ENCODE data around the gene KRT86. TPM values are rescaled to one million over a fixed set of nuclear protein-coding genes. Genes with fewer than 3 reads are reported as not detected.

KRT86 gene
- total and polyA plus RNA-seq, 2 of the 13 experiments (the other 11 are each of a cell fraction or from before 2014, with no cell fraction given), result not detected

DNA sequence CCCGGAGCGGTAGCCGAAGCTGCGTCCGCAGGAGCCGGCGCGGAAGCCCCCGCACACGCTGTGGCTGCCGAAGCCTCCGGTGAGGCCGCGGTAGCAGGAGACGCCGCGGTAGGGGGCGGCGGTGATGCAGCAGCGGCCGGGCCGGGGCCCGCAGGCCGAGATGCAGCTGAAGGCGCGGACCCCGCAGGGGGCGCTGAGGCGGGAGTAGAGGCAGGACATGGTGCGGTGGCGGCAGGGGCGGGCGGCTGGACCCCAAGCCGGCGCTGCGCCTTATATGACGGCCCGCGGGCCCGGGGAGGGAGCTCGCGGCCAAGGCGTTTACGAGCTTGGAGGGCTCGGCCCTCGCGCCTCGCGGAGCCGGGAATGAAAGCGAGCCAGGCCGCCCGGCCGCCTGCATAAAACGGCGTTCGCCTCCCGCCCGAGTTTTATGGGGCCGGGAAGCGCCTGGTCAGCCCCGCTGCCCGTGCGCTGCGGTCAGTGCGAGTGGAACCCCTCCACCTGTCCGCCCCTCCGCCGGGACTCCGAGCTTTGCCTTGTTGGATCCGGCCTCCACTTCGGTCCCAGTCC, 16.0 kb upstream of the KRT86 start:
- H3K4me3 ChIP-seq (replicated peaks in 1 of 3; ENCODE audit: insufficient read depth in 1 of 3, low read depth in 2 of 3, low read length in 3 of 3), result no peak overlapping the region
- ChIA-PET POLR2A (no interaction called here), CTCF (ENCODE audit: low intra/inter-chr PET ratio, low total read pairs) (no interaction called here)
- H3K27me3 ChIP-seq (ENCODE audit: control insufficient read depth in 1 of 2, insufficient read depth in 2 of 2, low read length in 2 of 2), result peaks cover 1 to 29% of the 10 kb centered on the region in 2 experiments; a peak in 4 of 5 replicates
- no peaks in the 10 kb centered on the region for H4K20me1 ChIP-seq (ENCODE audit: insufficient read depth, low read length)
- no peaks in the 10 kb centered on the region for H3K79me2 ChIP-seq (ENCODE audit: insufficient read depth, low read length)
- ATAC-seq (no peak), DNase-seq (ENCODE audit: low spot score) (no peak), FAIRE-seq (no peak)
- intact Hi-C loops (cut with micrococcal nuclease; ENCODE audit: unreplicated experiment), result no loop called here
- in situ Hi-C loops (cut with HindIII; ENCODE audit: extremely low pct_ligation_motif_present, low pct_unique_long_range_greater_than_20kb), result no loop called here
- no peak overlapping the region for H3K9ac ChIP-seq (ENCODE audit: insufficient read depth, low read depth, low read length)
- H3K9me3 ChIP-seq (ENCODE audit: low read length), result peaks cover 12% of the 10 kb centered on the region
- no peak overlapping the region for H3K27ac ChIP-seq (ENCODE audit: extremely low read length, insufficient read depth, low read length)
- no peak overlapping the region for H2AFZ ChIP-seq (ENCODE audit: low read length)
- no peaks in the 10 kb centered on the region for H3K4me1 ChIP-seq (ENCODE audit: insufficient read depth, low read length)
- WGBS (ENCODE audit: low lambda C conversion rate), result 75% methylated on average over 21 of the region's 72 CpGs
- H3K36me3 ChIP-seq (replicated peaks in 1 of 2; ENCODE audit: control insufficient read depth in 1 of 2, insufficient read depth in 2 of 2, low read length in 2 of 2), result no peaks in the 10 kb centered on the region
- H3K4me2 ChIP-seq (ENCODE audit: low read depth, low read length), result no peak overlapping the region
- no TSS peak for BruUV-seq (replicated peaks)
- TF ChIP-seq SALL2 (CRISPR knock-in tag; IDR thresholded peaks at IDR 0.05) (no peak), CBX1 (IDR thresholded peaks at IDR 0.05; ENCODE audit: low read depth) (no peak), TCF7 (IDR thresholded peaks at IDR 0.05; ENCODE audit: low read depth) (no peak), ATAD3A (CRISPR knock-in tag; IDR thresholded peaks at IDR 0.05) (no peak), ZNF350 (CRISPR knock-in tag; IDR thresholded peaks at IDR 0.05; ENCODE audit: borderline replicate concordance, low read depth) (no peak)

DNA sequence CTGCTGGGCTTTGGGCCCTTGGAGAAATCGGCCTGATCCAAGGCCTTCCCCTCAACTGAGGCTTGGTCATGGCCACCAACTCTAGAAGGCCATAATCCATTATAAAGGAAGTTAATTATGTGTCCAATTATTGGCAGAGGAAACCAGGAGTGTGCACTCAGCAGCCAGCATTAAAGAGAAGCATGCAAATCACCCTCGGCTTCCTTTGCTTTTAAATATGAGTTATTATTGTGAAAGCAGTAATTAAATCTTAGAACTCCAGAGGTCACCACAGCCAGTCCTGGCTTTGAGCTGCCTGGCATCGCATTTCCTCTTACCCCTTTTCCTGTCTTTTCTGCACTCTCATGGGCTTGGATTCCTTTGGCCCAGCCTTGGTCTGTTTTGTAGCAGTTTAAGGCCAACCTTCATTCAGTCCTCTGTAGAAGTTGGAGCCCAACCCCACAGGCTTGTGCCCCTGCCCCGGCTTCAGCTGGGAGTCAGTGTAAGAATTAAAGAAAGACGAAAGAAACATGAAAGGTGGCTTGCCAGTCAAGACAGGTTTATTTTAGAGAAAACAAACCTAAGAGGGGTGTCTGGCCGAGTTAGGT, 14.7 kb upstream of the KRT86 start:
- DNase-seq (ENCODE audit: low spot score), result no peak
- ATAC-seq, result no peak
- Histone ChIP-seq H3K4me3 (replicated peaks in 1 of 3; ENCODE audit: insufficient read depth in 1 of 3, low read depth in 2 of 3, low read length in 3 of 3) (no peak overlapping the region), H3K27me3 (ENCODE audit: control insufficient read depth in 1 of 2, insufficient read depth in 2 of 2, low read length in 2 of 2) (peaks cover 1 to 27% of the 10 kb centered on the region in 2 experiments; a peak in 4 of 5 replicates), H3K9ac (ENCODE audit: insufficient read depth, low read depth, low read length) (no peak overlapping the region), H4K20me1 (ENCODE audit: insufficient read depth, low read length) (no peaks in the 10 kb centered on the region), H3K9me3 (ENCODE audit: low read length) (peaks cover 12% of the 10 kb centered on the region), H3K4me1 (ENCODE audit: insufficient read depth, low read length) (no peaks in the 10 kb centered on the region), H3K27ac (ENCODE audit: extremely low read length, insufficient read depth, low read length) (no peak overlapping the region), H3K36me3 (replicated peaks in 1 of 2; ENCODE audit: control insufficient read depth in 1 of 2, insufficient read depth in 2 of 2, low read length in 2 of 2) (no peaks in the 10 kb centered on the region), H3K4me2 (ENCODE audit: low read depth, low read length) (no peak overlapping the region), H3K79me2 (ENCODE audit: insufficient read depth, low read length) (no peaks in the 10 kb centered on the region), H2AFZ (ENCODE audit: low read length) (no peak overlapping the region)
- ChIA-PET POLR2A (no interaction called here), CTCF (ENCODE audit: low intra/inter-chr PET ratio, low total read pairs) (no interaction called here)
- in situ Hi-C loops (cut with HindIII; ENCODE audit: extremely low pct_ligation_motif_present, low pct_unique_long_range_greater_than_20kb) (no loop called here), intact Hi-C loops (cut with micrococcal nuclease; ENCODE audit: unreplicated experiment) (no loop called here)
- no peak for FAIRE-seq
- no TSS peak for BruUV-seq (replicated peaks)
- WGBS (ENCODE audit: low lambda C conversion rate), result 24% methylated on average over 6 of the region's 6 CpGs
- TF ChIP-seq, protein P1, sequence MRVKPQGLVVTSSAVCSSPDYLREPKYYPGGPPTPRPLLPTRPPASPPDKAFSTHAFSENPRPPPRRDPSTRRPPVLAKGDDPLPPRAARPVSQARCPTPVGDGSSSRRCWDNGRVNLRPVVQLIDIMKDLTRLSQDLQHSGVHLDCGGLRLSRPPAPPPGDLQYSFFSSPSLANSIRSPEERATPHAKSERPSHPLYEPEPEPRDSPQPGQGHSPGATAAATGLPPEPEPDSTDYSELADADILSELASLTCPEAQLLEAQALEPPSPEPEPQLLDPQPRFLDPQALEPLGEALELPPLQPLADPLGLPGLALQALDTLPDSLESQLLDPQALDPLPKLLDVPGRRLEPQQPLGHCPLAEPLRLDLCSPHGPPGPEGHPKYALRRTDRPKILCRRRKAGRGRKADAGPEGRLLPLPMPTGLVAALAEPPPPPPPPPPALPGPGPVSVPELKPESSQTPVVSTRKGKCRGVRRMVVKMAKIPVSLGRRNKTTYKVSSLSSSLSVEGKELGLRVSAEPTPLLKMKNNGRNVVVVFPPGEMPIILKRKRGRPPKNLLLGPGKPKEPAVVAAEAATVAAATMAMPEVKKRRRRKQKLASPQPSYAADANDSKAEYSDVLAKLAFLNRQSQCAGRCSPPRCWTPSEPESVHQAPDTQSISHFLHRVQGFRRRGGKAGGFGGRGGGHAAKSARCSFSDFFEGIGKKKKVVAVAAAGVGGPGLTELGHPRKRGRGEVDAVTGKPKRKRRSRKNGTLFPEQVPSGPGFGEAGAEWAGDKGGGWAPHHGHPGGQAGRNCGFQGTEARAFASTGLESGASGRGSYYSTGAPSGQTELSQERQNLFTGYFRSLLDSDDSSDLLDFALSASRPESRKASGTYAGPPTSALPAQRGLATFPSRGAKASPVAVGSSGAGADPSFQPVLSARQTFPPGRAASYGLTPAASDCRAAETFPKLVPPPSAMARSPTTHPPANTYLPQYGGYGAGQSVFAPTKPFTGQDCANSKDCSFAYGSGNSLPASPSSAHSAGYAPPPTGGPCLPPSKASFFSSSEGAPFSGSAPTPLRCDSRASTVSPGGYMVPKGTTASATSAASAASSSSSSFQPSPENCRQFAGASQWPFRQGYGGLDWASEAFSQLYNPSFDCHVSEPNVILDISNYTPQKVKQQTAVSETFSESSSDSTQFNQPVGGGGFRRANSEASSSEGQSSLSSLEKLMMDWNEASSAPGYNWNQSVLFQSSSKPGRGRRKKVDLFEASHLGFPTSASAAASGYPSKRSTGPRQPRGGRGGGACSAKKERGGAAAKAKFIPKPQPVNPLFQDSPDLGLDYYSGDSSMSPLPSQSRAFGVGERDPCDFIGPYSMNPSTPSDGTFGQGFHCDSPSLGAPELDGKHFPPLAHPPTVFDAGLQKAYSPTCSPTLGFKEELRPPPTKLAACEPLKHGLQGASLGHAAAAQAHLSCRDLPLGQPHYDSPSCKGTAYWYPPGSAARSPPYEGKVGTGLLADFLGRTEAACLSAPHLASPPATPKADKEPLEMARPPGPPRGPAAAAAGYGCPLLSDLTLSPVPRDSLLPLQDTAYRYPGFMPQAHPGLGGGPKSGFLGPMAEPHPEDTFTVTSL (CRISPR knock-in tag; IDR thresholded peaks at IDR 0.05; ENCODE audit: borderline replicate concordance), result no peak
- TF ChIP-seq, protein P2, sequence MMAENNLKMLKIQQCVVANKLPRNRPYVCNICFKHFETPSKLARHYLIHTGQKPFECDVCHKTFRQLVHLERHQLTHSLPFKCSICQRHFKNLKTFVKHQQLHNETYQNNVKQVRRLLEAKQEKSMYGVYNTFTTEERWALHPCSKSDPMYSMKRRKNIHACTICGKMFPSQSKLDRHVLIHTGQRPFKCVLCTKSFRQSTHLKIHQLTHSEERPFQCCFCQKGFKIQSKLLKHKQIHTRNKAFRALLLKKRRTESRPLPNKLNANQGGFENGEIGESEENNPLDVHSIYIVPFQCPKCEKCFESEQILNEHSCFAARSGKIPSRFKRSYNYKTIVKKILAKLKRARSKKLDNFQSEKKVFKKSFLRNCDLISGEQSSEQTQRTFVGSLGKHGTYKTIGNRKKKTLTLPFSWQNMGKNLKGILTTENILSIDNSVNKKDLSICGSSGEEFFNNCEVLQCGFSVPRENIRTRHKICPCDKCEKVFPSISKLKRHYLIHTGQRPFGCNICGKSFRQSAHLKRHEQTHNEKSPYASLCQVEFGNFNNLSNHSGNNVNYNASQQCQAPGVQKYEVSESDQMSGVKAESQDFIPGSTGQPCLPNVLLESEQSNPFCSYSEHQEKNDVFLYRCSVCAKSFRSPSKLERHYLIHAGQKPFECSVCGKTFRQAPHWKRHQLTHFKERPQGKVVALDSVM (CRISPR knock-in tag; IDR thresholded peaks at IDR 0.05), result no peak
- no peak for TF ChIP-seq NR2F2 (IDR thresholded peaks at IDR 0.05; ENCODE audit: borderline replicate concordance, low read depth)
- TF ChIP-seq NFKBIZ (CRISPR knock-in tag; IDR thresholded peaks at IDR 0.05), result no peak
- no peak for TF ChIP-seq ZNF256 (CRISPR knock-in tag; conservative IDR thresholded peaks at IDR 0.05)
- no peak for TF ChIP-seq HNRNPLL (IDR thresholded peaks at IDR 0.05; ENCODE audit: low read depth, low read length, poor library complexity, severe bottlenecking)

All from HepG2 (cell line).